ENCODE data around the gene STK11.

STK11 gene

DNA sequence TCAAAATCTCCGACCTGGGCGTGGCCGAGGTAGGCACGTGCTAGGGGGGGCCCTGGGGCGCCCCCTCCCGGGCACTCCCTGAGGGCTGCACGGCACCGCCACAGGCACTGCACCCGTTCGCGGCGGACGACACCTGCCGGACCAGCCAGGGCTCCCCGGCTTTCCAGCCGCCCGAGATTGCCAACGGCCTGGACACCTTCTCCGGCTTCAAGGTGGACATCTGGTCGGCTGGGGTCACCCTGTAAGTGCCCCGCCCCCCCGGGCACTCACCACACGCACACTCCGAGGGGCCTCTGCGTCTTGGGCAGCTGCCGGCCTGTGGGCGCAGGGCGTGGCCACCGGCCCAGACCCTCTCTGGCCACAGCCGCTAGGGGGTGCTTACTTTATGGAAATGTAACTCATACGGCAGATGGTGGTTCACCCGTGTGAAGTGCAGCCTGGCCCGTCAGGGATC lies 14.9 kb downstream of the STK11 start:
- Histone ChIP-seq H3K27ac (ENCODE audit: low read length) (no peak overlapping the region), H3K79me2 (ENCODE audit: low read length) (peaks cover 34% of the 10 kb centered on the region)

DNA sequence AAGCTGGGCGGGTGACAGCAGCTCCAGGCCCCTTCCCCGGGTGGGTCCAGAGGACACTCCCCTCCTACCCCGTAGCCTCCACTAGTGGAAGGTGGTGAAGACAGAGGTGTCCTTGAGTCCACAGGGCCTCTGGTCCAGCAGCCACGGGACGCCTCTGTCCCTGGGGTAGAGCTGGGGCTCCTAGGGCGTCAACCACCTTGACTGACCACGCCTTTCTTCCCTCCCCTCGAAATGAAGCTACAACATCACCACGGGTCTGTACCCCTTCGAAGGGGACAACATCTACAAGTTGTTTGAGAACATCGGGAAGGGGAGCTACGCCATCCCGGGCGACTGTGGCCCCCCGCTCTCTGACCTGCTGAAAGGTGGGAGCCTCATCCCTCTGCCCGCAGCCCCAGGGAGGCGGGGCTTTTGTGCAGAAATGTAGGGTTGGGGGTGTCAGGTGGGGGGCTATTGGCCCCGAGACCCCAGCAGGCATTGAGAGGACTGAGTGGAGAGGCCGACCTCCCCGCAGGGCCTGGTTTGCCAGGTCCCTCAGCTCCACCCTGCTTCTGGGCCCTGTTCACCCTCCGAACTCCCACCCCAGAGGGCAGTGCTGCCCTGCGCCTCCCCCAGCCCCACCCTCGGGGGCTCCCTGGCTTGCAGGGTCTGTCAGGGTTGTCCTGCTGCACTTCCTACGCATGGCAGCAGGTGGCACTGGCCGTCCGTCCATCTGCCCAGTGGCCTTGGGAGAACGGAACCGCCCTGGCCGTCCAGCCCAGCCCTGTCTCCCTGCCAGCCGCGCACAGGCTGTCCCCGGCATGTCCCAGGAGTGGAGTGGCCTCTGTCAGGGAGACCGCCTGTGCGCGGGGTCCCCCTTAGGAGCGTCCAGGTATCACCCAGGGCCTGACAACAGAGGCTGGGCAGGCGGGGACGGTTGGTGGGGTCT lies 15.7 kb downstream of the STK11 start:
- Histone ChIP-seq H3K4me2 (ENCODE audit: low read depth, low read length) (no peak overlapping the region), H3K4me1 (ENCODE audit: low read length) (no peaks in the 10 kb centered on the region), H3K27me3 (replicated peaks; ENCODE audit: insufficient read depth, low read length) (no peaks in the 10 kb centered on the region), H4K20me1 (ENCODE audit: insufficient read depth, low read length) (no peaks in the 10 kb centered on the region), H3F3A (ENCODE audit: insufficient read depth, low read length) (no peaks in the 10 kb centered on the region), H3K9ac (ENCODE audit: low read length) (no peak overlapping the region), H3K4me3 (ENCODE audit: low read length) (no peak overlapping the region), H3K9me2 (replicated peaks; ENCODE audit: insufficient read depth, low read length) (no peaks in the 10 kb centered on the region), H2AFZ (ENCODE audit: low read length) (no peak overlapping the region), H3K79me2 (ENCODE audit: low read length) (peaks cover 27% of the 10 kb centered on the region), H3K36me3 (replicated peaks; ENCODE audit: insufficient read depth, low read length) (no peaks in the 10 kb centered on the region), H3K9me3 (replicated peaks; ENCODE audit: insufficient read depth, low read length) (no peaks in the 10 kb centered on the region), H3K27ac (ENCODE audit: low read length) (no peak overlapping the region)
- DNase-seq, result no peak
- TF ChIP-seq EZH2phosphoT487 (IDR thresholded peaks at IDR 0.05; ENCODE audit: low read length), result no peak
- TF ChIP-seq, protein P1, sequence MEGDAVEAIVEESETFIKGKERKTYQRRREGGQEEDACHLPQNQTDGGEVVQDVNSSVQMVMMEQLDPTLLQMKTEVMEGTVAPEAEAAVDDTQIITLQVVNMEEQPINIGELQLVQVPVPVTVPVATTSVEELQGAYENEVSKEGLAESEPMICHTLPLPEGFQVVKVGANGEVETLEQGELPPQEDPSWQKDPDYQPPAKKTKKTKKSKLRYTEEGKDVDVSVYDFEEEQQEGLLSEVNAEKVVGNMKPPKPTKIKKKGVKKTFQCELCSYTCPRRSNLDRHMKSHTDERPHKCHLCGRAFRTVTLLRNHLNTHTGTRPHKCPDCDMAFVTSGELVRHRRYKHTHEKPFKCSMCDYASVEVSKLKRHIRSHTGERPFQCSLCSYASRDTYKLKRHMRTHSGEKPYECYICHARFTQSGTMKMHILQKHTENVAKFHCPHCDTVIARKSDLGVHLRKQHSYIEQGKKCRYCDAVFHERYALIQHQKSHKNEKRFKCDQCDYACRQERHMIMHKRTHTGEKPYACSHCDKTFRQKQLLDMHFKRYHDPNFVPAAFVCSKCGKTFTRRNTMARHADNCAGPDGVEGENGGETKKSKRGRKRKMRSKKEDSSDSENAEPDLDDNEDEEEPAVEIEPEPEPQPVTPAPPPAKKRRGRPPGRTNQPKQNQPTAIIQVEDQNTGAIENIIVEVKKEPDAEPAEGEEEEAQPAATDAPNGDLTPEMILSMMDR (IDR thresholded peaks at IDR 0.05; ENCODE audit: low read length), result peak; percentile 54

More for the DNA sequence above, 14.9 kb downstream of the STK11 start:
- no peak overlapping the region for H3K9ac ChIP-seq (ENCODE audit: low read length)
- TF ChIP-seq EZH2phosphoT487 (IDR thresholded peaks at IDR 0.05; ENCODE audit: low read length) (no peak), EZH2 (optimal IDR thresholded peaks at IDR 0.05; ENCODE audit: low read depth, low read length) (no peak)
- TF ChIP-seq, protein P1 (IDR thresholded peaks at IDR 0.05; ENCODE audit: low read length), result no peak
- no peaks in the 10 kb centered on the region for H3F3A ChIP-seq (ENCODE audit: insufficient read depth, low read length)
- H3K4me3 ChIP-seq (ENCODE audit: low read length), result no peak overlapping the region
- H3K4me2 ChIP-seq (ENCODE audit: low read depth, low read length), result no peak overlapping the region
- H3K9me3 ChIP-seq (replicated peaks; ENCODE audit: insufficient read depth, low read length), result no peaks in the 10 kb centered on the region
- no peak overlapping the region for H2AFZ ChIP-seq (ENCODE audit: low read length)
- no peak for DNase-seq
- no peaks in the 10 kb centered on the region for H3K9me2 ChIP-seq (replicated peaks; ENCODE audit: insufficient read depth, low read length)
- H3K27me3 ChIP-seq (replicated peaks; ENCODE audit: insufficient read depth, low read length), result no peaks in the 10 kb centered on the region
- no peaks in the 10 kb centered on the region for H3K4me1 ChIP-seq (ENCODE audit: low read length)
- H4K20me1 ChIP-seq (ENCODE audit: insufficient read depth, low read length), result no peaks in the 10 kb centered on the region
- no peaks in the 10 kb centered on the region for H3K36me3 ChIP-seq (replicated peaks; ENCODE audit: insufficient read depth, low read length)

- H3K4me2 ChIP-seq (ENCODE audit: low read depth, low read length), result no peak overlapping the region
- no peaks in the 10 kb centered on the region for H3K9me3 ChIP-seq (replicated peaks; ENCODE audit: insufficient read depth, low read length)
- no peaks in the 10 kb centered on the region for H3K36me3 ChIP-seq (replicated peaks; ENCODE audit: insufficient read depth, low read length)
- H3K4me1 ChIP-seq (ENCODE audit: low read length), result no peaks in the 10 kb centered on the region
- H4K20me1 ChIP-seq (ENCODE audit: insufficient read depth, low read length), result no peaks in the 10 kb centered on the region
- TF ChIP-seq EZH2phosphoT487 (IDR thresholded peaks at IDR 0.05; ENCODE audit: low read length), result no peak
- TF ChIP-seq EZH2 (optimal IDR thresholded peaks at IDR 0.05; ENCODE audit: low read depth, low read length), result no peak
- TF ChIP-seq, protein P1 (IDR thresholded peaks at IDR 0.05; ENCODE audit: low read length), result no peak
- H2AFZ ChIP-seq (ENCODE audit: low read length), result no peak overlapping the region
- peaks cover 21% of the 10 kb centered on the region for H3K79me2 ChIP-seq (ENCODE audit: low read length)
- no peak for DNase-seq
- no peak overlapping the region for H3K4me3 ChIP-seq (ENCODE audit: low read length)
- H3K9ac ChIP-seq (ENCODE audit: low read length), result no peak overlapping the region
- no peaks in the 10 kb centered on the region for H3K9me2 ChIP-seq (replicated peaks; ENCODE audit: insufficient read depth, low read length)
- no peaks in the 10 kb centered on the region for H3K27me3 ChIP-seq (replicated peaks; ENCODE audit: insufficient read depth, low read length)
- H3F3A ChIP-seq (ENCODE audit: insufficient read depth, low read length), result no peaks in the 10 kb centered on the region
- no peak overlapping the region for H3K27ac ChIP-seq (ENCODE audit: low read length)
Measured at GRCh38 chr19:1221904-1222255, 16.3 kb downstream of the STK11 start.

Data from MM.1S (cell line).